DOHH2 (cell line): Measurements from ENCODE around the gene EXOSC7.

Experiments
- H3F3A ChIP-seq: fragments of 200-600 bp; sonication (generic), shearing (Covaris generic); 2 replicates; pipeline ENCODE4 v1.6.0; 2016; ENCODE audit warnings: antibody characterized with exemption, mild to moderate bottlenecking; ENCODE audit not compliant: control insufficient read depth, insufficient read depth
- H3K27ac ChIP-seq: fragments of 200-600 bp; sonication (generic); 2 replicates; pipeline ENCODE4 v1.5.1; 2014; ENCODE audit warnings: low read depth, mild to moderate bottlenecking, low read length, moderate library complexity
- H3K27me3 ChIP-seq: fragments of 200-600 bp; sonication (generic); 2 replicates; pipeline ENCODE4 v1.6.1; 2014; ENCODE audit warnings: mild to moderate bottlenecking, low read length, mixed read lengths; ENCODE audit not compliant: control insufficient read depth
- H3K36me3 ChIP-seq: fragments of 200-600 bp; sonication (generic); 2 replicates; pipeline ENCODE4 v1.6.1; 2014; ENCODE audit warnings: mild to moderate bottlenecking, low read length, moderate library complexity, mixed read lengths; ENCODE audit not compliant: control insufficient read depth
- H3K4me1 ChIP-seq: fragments of 200-600 bp; sonication (generic); 2 replicates; pipeline ENCODE4 v1.6.1; 2014; ENCODE audit warnings: mild to moderate bottlenecking, low read length, mixed read lengths; ENCODE audit not compliant: control insufficient read depth
- H3K4me2 ChIP-seq: fragments of 200-600 bp; sonication (generic); 2 replicates; pipeline ENCODE4 v1.6.0; 2014; ENCODE audit warnings: mild to moderate bottlenecking, low read length, moderate library complexity
- H3K4me3 ChIP-seq: fragments of 200-600 bp; sonication (generic); 2 replicates; pipeline ENCODE4 v1.5.1; 2014; ENCODE audit warnings: mild to moderate bottlenecking, low read length, mixed read lengths
- H3K79me2 ChIP-seq: fragments of 200-600 bp; sonication (generic); 2 replicates; pipeline ENCODE4 v1.6.1; 2014; ENCODE audit warnings: mild to moderate bottlenecking, low read length, mixed read lengths; ENCODE audit not compliant: control insufficient read depth
- H3K9me2 ChIP-seq: fragments of 200-600 bp; sonication (generic); replicated peaks from 2 replicates; pipeline ENCODE4 v1.6.1; 2014; ENCODE audit warnings: mild to moderate bottlenecking, low read length, mixed read lengths; ENCODE audit not compliant: control insufficient read depth
- H3K9me3 ChIP-seq: fragments of 200-600 bp; sonication (generic); 2 replicates; pipeline ENCODE4 v1.6.1; 2014; ENCODE audit warnings: antibody characterized with exemption, low read length, mixed read lengths; ENCODE audit not compliant: control insufficient read depth, insufficient read depth
- H4K20me1 ChIP-seq: fragments of 200-600 bp; sonication (generic); 2 replicates; pipeline ENCODE4 v1.6.0; 2014; ENCODE audit warnings: low read depth, mild to moderate bottlenecking, antibody characterized with exemption, low read length, moderate library complexity; ENCODE audit not compliant: control insufficient read depth, insufficient read depth
- CTCF ChIP-seq: fragments of 200-600 bp; sonication (generic); IDR thresholded peaks from one replicate; pipeline ENCODE4 v1.5.1; 2014; ENCODE audit warnings: antibody characterized with exemption, mild to moderate bottlenecking, low read depth, low read length; ENCODE audit not compliant: poor library complexity, severe bottlenecking
- EZH2phosphoT487 ChIP-seq: fragments of 200-600 bp; sonication (generic); IDR thresholded peaks from 2 replicates; pipeline ENCODE4 v1.6.1; 2017; ENCODE audit warnings: borderline replicate concordance, mild to moderate bottlenecking, antibody characterized with exemption, low read length, moderate library complexity, mixed read lengths

The EXOSC7 gene

GRCh38 chr3:45041666-45042065 lies 65.6 kb downstream of the EXOSC7 start:
- Histone ChIP-seq H3K27ac (no peak overlapping the region), H3K4me2 (no peak overlapping the region), H3K4me3 (no peak overlapping the region), H3K9me2 (no peaks in the 10 kb centered on the region), H3F3A (no peaks in the 10 kb centered on the region), H3K9me3 (no peaks in the 10 kb centered on the region), H3K27me3 (peaks cover 12% of the 10 kb centered on the region), H3K36me3 (no peaks in the 10 kb centered on the region), H3K4me1 (no peaks in the 10 kb centered on the region), H4K20me1 (no peaks in the 10 kb centered on the region), H3K79me2 (no peaks in the 10 kb centered on the region)
- TF ChIP-seq EZH2phosphoT487 (no peak), CTCF (no peak)

GRCh38 chr3:45042162-45042561 lies 66.1 kb downstream of the EXOSC7 start:
- TF ChIP-seq EZH2phosphoT487 (no peak), CTCF (no peak)
- no peaks in the 10 kb centered on the region for H3K36me3 ChIP-seq
- peaks cover 12% of the 10 kb centered on the region for H3K27me3 ChIP-seq
- H3F3A ChIP-seq, result no peaks in the 10 kb centered on the region
- H3K9me2 ChIP-seq, result no peaks in the 10 kb centered on the region
- H4K20me1 ChIP-seq, result no peaks in the 10 kb centered on the region
- H3K4me2 ChIP-seq, result no peak overlapping the region
- H3K9me3 ChIP-seq, result no peaks in the 10 kb centered on the region
- no peaks in the 10 kb centered on the region for H3K4me1 ChIP-seq
- no peak overlapping the region for H3K4me3 ChIP-seq
- H3K79me2 ChIP-seq, result no peaks in the 10 kb centered on the region
- no peak overlapping the region for H3K27ac ChIP-seq

- no peak overlapping the region for H3K27ac ChIP-seq
- H3K4me1 ChIP-seq, result no peaks in the 10 kb centered on the region
- no peaks in the 10 kb centered on the region for H3K9me2 ChIP-seq
- H3K9me3 ChIP-seq, result no peaks in the 10 kb centered on the region
- no peaks in the 10 kb centered on the region for H3K36me3 ChIP-seq
- no peaks in the 10 kb centered on the region for H3K79me2 ChIP-seq
- peaks cover 18% of the 10 kb centered on the region for H3K27me3 ChIP-seq
- no peak overlapping the region for H3K4me3 ChIP-seq
- TF ChIP-seq EZH2phosphoT487 (no peak), CTCF (no peak)
- no peaks in the 10 kb centered on the region for H4K20me1 ChIP-seq
- H3K4me2 ChIP-seq, result no peak overlapping the region
- H3F3A ChIP-seq, result no peaks in the 10 kb centered on the region
These were observed 67.8 kb downstream of the EXOSC7 start for GRCh38 chr3:45043728-45044299.

GRCh38 chr3:45048244-45048643 lies 72.2 kb downstream of the EXOSC7 start:
- Histone ChIP-seq H3K9me2 (no peaks in the 10 kb centered on the region), H3K4me2 (no peak overlapping the region), H3F3A (no peaks in the 10 kb centered on the region), H3K27ac (no peak overlapping the region), H3K27me3 (peaks cover 12% of the 10 kb centered on the region), H3K9me3 (no peaks in the 10 kb centered on the region), H3K79me2 (no peaks in the 10 kb centered on the region), H3K4me3 (no peak overlapping the region), H4K20me1 (no peaks in the 10 kb centered on the region), H3K36me3 (no peaks in the 10 kb centered on the region), H3K4me1 (no peaks in the 10 kb centered on the region)
- TF ChIP-seq CTCF (no peak), EZH2phosphoT487 (no peak)
